Measurements from ENCODE around the gene LYPD5. TPM values are rescaled to one million over a fixed set of nuclear protein-coding genes. Genes with fewer than 3 reads are reported as not detected.
A peak's percentile ranks its signal among the peaks of the same experiment; 100 is the strongest.
"Not testable (repeated sequence)": the region's sequence is repeated elsewhere in the genome, so short reads cannot be mapped to it uniquely, and the experiment has no call there.

The LYPD5 gene
- total and polyA plus RNA-seq, 3 donors from 2014 or later: 4.9 to 14.7 (median 12.6) TPM

- Histone ChIP-seq H3K36me3 (ENCODE audit: low read depth, missing control alignments) (no peaks in the 10 kb centered on the region), H3K27me3 (no peaks in the 10 kb centered on the region), H3K9me3 (no peaks in the 10 kb centered on the region), H3K4me3 (no peak overlapping the region), H3K4me1 (peaks cover 11% of the 10 kb centered on the region), H3K27ac (no peak overlapping the region)
- no peak for DNase-seq
- intact Hi-C loops (cut with DNase I; ENCODE audit: low total_unique reads): no loop called here
- WGBS, 2 donors: 63 to 66% methylated on average over 11 of the region's 11 CpGs
- TF ChIP-seq CTCF (IDR thresholded peaks at IDR 0.05) (no peak), POLR2A (IDR thresholded peaks at IDR 0.05) (no peak)
Measured at GRCh38 chr19:43776286-43776685, 26.0 kb downstream of the LYPD5 start.

GRCh38 chr19:43775299-43775890, 26.9 kb downstream of the LYPD5 start:
- no peak for DNase-seq
- no peak overlapping the region for H3K27ac ChIP-seq
- no peaks in the 10 kb centered on the region for H3K9me3 ChIP-seq
- H3K27me3 ChIP-seq: no peaks in the 10 kb centered on the region
- H3K36me3 ChIP-seq (ENCODE audit: low read depth, missing control alignments): no peaks in the 10 kb centered on the region
- peaks cover 11% of the 10 kb centered on the region for H3K4me1 ChIP-seq
- intact Hi-C loops (cut with DNase I; ENCODE audit: low total_unique reads): no loop called here
- TF ChIP-seq CTCF (IDR thresholded peaks at IDR 0.05) (no peak), POLR2A (IDR thresholded peaks at IDR 0.05) (no peak)
- 81 to 93% methylated on average over 7 of the region's 7 CpGs for WGBS, 2 donors
- H3K4me3 ChIP-seq: no peak overlapping the region

GRCh38 chr19:43774940-43775258, 27.3 kb downstream of the LYPD5 start:
- H3K4me1 ChIP-seq: peaks cover 11% of the 10 kb centered on the region
- 44 to 45% methylated on average over 11 of the region's 11 CpGs for WGBS, 2 donors
- H3K4me3 ChIP-seq; H3K9me3 ChIP-seq; H3K27me3 ChIP-seq; DNase-seq; H3K36me3 ChIP-seq (ENCODE audit: low read depth, missing control alignments); H3K27ac ChIP-seq; intact Hi-C loops (cut with DNase I; ENCODE audit: low total_unique reads): not testable (repeated sequence)

- WGBS, 2 donors: 12 to 15% methylated on average over 21 to 46 of the region's 63 CpGs
- H3K27me3 ChIP-seq: no peaks in the 10 kb centered on the region
- DNase-seq: peak; percentile 68
- H3K36me3 ChIP-seq (ENCODE audit: low read depth, missing control alignments): no peaks in the 10 kb centered on the region
- TF ChIP-seq CTCF (IDR thresholded peaks at IDR 0.05) (peak; percentile 16 to 50 (median 47)), POLR2A (IDR thresholded peaks at IDR 0.05) (no peak)
- H3K4me1 ChIP-seq: peaks cover 11% of the 10 kb centered on the region
- no peaks in the 10 kb centered on the region for H3K9me3 ChIP-seq
- H3K4me3 ChIP-seq: peak overlapping the region; percentile 29 to 37
- intact Hi-C loops (cut with DNase I; ENCODE audit: low total_unique reads): no loop called here
- H3K27ac ChIP-seq: no peak overlapping the region
Measured at GRCh38 chr19:43774103-43774939, 27.9 kb downstream of the LYPD5 start.

DNA sequence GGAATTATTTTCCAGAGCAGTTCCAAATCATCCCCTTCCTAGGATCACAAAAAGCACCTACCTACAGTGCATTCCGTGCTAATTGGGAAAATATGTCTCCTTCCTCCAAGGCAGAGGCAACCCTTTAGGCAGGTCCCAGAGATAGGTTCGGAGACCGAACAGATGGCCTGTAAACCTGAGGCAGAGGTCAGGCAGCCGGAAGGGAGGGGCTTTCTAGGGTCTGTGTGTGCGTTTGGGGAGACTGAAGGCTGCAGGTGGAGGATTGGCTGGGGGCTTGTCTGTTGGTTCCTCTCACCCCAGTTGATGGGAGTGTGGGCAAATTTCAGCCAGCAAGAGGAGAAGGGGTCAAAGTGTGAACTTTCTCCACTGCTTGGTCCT, 28.5 kb downstream of the LYPD5 start:
- H3K36me3 ChIP-seq (ENCODE audit: low read depth, missing control alignments): no peaks in the 10 kb centered on the region
- intact Hi-C loops (cut with DNase I; ENCODE audit: low total_unique reads): no loop called here
- peak overlapping the region; percentile 29 to 37 for H3K4me3 ChIP-seq
- no peaks in the 10 kb centered on the region for H3K27me3 ChIP-seq
- WGBS, 2 donors: 16 to 30% methylated on average over 5 of the region's 5 CpGs
- no peak for DNase-seq
- no peaks in the 10 kb centered on the region for H3K9me3 ChIP-seq
- no peak overlapping the region for H3K27ac ChIP-seq
- H3K4me1 ChIP-seq: peaks cover 11% of the 10 kb centered on the region
- no peak for TF ChIP-seq CTCF (IDR thresholded peaks at IDR 0.05)
- TF ChIP-seq POLR2A (IDR thresholded peaks at IDR 0.05): no peak

Measured in testis (tissue), 3 donors.